NCI-H1694 treated with DMSO at 0.1 percent for 48 hours (cell line): ENCODE measurements around the gene ASH1L.
"Not testable (repeated sequence)": the region's sequence is repeated elsewhere in the genome, so short reads cannot be mapped to it uniquely, and the experiment has no call there.

Experiments used
- DNase-seq: peaks from one replicate; lab custom pipeline; 2025; lab: John Stamatoyannopoulos, UW

The ASH1L gene

GRCh38 chr1:155442431-155442830 lies 120.2 kb downstream of the ASH1L start:
- DNase-seq = not testable (repeated sequence)

- no peak for DNase-seq
Observed at GRCh38 chr1:155437405-155437804, 125.2 kb downstream of the ASH1L start.

DNA sequence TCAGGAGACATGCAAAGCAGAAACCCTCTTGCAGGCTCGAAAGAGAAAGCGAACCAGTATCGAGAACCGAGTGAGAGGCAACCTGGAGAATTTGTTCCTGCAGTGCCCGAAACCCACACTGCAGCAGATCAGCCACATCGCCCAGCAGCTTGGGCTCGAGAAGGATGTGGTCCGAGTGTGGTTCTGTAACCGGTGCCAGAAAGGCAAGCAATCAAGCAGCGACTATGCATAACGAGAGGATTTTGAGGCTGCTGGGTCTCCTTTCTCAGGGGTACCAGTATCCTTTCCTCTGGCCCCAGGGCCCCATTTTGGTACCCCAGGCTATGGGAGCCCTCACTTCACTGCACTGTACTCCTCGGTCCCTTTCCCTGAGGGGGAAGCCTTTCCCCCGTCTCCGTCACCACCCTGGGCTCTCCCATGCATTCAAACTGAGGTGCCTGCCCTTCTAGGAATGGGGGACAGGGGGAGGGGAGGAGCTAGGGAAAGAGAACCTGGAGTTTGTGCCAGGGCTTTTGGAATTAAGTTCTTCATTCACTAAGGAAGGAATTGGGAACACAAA lies 128.7 kb downstream of the ASH1L start:
- not testable (repeated sequence) for DNase-seq

- not testable (repeated sequence) for DNase-seq
Observed at GRCh38 chr1:155433128-155433830, 129.3 kb downstream of the ASH1L start.

DNA sequence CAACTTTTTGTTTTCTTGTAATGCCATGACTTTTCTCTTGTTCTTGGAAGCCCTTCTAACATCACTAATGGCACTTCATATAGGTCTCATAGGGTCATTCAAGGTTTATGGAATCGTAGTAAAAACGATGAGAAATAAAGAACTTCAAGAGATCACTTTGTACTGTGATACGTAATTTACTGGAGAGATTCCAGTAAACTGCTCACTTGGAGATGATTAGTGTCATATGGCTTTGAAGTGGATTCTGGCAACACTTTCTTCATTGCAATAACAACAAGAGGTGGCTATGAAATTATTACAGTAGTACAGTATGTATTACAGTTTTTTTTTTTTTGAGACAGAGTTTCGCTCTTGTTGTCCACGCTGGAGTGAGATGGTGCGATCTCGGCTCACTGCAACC lies 138.5 kb downstream of the ASH1L start:
- peak; percentile 8 for DNase-seq

DNA sequence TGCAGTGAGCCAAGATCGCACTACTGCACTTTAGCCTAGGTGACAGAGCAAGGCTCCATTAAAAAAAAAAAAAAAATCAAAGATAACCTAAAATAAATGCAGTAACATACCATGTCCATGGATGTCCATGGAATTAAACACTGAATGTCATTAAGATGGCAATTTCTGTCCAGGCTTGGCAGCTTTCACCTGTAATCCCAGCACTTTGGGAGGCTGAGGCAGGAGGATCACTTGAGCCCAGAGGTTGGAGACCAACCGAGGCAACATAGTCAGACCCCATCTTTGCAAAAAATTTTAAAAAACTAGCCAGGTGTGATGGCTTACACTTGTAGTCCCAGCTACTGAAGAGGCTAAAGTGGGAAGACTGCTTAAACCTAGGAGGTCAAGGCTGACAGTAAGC lies 141.8 kb downstream of the ASH1L start:
- DNase-seq = no peak

GRCh38 chr1:155411840-155412239 lies 150.8 kb downstream of the ASH1L start:
- DNase-seq = not testable (repeated sequence)

DNA sequence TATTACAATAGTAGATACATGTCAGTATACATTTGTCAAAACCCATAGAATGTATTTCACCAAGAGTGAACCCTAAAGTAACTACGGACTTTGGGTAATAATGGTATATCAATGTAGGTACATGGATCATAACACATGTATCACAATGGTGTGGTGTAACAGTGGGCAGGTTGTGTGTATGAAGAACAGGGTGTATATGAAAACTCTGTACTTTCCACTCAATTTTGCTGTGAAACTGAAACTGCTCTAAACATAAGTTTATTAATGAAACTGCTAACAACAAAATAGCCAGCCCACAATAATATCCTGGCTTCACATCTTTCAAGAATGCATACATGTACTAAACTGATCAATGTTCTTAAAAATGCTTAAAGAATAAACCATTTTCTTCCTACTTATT lies 151.7 kb downstream of the ASH1L start:
- no peak for DNase-seq

DNA sequence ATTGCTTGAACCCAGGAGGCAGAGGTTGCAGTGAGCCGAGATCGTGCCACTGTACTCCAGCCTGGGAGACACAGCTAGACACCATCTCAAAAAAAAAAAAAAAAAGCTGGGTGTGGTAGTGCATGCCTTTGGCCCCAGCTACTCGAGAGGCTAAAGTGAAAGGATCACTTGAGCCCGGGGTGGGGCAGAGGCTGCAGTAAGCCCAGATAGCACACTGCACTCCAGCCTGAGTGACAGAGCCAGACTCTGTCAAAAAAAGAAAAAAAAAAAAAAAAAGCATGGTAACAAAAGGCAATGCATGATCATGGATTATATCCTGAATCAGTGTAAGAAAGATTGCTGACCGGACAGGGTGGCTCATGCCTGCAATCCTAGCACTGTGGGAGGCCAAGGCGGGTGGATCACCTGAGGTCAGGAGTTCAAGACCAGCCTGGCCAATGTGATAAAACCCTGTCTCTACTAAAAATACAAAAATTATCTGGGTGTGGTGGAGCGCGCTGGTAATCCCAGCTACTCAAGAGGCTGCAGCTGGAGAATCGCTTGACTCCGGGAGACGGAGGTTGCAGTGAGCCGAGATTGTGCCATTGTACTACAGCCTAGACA lies 165.6 kb downstream of the ASH1L start:
- DNase-seq = no peak

- no peak for DNase-seq
Observed at GRCh38 chr1:155392898-155393411, 169.6 kb downstream of the ASH1L start.

- DNase-seq = no peak
Observed at GRCh38 chr1:155389826-155390225, 172.8 kb downstream of the ASH1L start.

- not testable (repeated sequence) for DNase-seq
Observed at GRCh38 chr1:155385836-155386235, 176.8 kb downstream of the ASH1L start.

- no peak for DNase-seq
Observed at GRCh38 chr1:155383406-155383805, 179.2 kb downstream of the ASH1L start.

GRCh38 chr1:155379631-155380090 lies 182.9 kb downstream of the ASH1L start:
- DNase-seq = no peak

GRCh38 chr1:155379180-155379579 lies 183.4 kb downstream of the ASH1L start:
- no peak for DNase-seq

DNA sequence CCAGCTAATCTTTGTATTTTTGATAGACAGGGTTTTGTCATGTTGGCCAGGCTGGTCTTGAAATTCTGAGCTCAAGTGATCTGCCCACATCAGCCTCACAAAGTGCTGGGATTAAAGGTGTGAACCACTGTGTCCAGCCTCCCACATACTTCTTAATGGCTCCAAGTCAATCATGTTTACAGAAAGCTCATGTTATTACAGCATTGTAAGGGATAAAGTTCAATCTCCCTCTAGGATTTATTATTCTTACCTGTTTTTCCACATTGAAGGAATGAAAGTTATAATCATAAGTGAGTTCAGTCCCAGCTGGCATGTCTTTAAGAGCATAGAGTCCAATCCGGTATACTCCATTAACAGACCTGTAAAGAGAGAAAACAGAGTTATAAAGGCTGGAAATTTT lies 202.6 kb downstream of the ASH1L start:
- DNase-seq = no peak

- no peak for DNase-seq
Observed at GRCh38 chr1:155352631-155353030, 210.0 kb downstream of the ASH1L start.

DNA sequence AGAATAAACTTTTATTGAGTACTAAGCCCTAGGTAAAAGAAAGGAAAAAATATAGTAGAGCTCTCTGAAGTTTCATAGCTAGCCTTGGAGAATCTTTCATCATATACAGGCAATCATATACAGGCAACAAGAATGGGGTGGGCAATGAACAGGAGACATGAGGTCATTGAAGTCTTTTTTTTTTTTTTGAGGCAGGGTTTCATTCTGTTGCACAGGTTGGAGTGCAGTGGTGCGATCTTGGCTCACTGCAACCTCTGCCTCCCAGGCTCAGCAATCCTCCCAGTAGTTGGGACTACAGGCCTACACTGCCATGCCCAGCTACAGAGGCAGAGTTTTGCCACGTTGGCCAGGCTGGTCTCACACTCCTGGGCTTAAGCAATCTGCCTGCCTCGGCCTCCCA lies 219.8 kb downstream of the ASH1L start:
- DNase-seq = no peak

GRCh38 chr1:155339515-155340097 lies 223.0 kb downstream of the ASH1L start:
- no peak for DNase-seq

DNA sequence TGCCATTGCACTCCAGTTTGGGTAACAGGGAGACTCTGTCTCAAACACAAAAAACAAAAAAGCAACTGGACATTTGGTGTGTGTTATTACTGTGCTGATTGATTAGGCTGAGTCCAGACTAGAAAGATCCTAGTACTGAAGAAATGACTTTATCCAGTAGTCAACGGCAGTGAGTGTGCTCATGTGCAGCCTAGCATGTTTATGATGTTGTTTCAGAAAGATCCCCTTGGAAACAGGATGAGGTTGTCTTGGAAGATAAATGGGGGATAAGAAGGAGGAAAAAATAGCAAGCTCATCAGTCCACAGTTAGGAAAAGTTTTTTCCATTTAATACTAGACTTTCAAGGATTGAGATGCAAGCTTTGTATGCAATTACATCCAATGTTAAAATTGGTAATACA lies 227.6 kb downstream of the ASH1L start:
- DNase-seq = no peak

- DNase-seq = no peak
Observed at GRCh38 chr1:155329980-155330598, 232.5 kb downstream of the ASH1L start.

GRCh38 chr1:155328856-155329255 lies 233.7 kb downstream of the ASH1L start:
- not testable (repeated sequence) for DNase-seq
